HG03575 (cell line): ENCODE results near the gene SAAL1.
"Not testable (repeated sequence)": the region's sequence is repeated elsewhere in the genome, so short reads cannot be mapped to it uniquely, and the experiment has no call there.

ENCODE experiments used
- ATAC-seq: cut with Tn5 transposase; IDR thresholded peaks from one replicate; pipeline ENCODE4 v1.9.1; 2021; ENCODE audit not compliant: unreplicated experiment, insufficient number of reproducible peaks, low FRiP score; ENCODE audit errors: extremely low read depth

Gene SAAL1

GRCh38 chr11:18105802-18106574, at the start of gene SAAL1:
Gene SAAL1, minus strand, starts transcription at chr11:18106082. Its CDS starts 41 bp downstream, at chr11:18106041.
- ATAC-seq = peak; percentile 44

- no peak for ATAC-seq
Measured at GRCh38 chr11:18151581-18151980, 45.7 kb upstream of the SAAL1 start.

- no peak for ATAC-seq
Measured at GRCh38 chr11:18145837-18146236, 40.0 kb upstream of the SAAL1 start.

GRCh38 chr11:18145025-18145424, 39.1 kb upstream of the SAAL1 start:
- ATAC-seq = no peak

- ATAC-seq = no peak
Measured at GRCh38 chr11:18144243-18144642, 38.4 kb upstream of the SAAL1 start.

GRCh38 chr11:18140145-18140544, 34.3 kb upstream of the SAAL1 start:
- ATAC-seq = no peak

GRCh38 chr11:18137186-18137800, 31.4 kb upstream of the SAAL1 start:
- ATAC-seq = no peak

GRCh38 chr11:18135308-18135707, 29.4 kb upstream of the SAAL1 start:
- ATAC-seq = no peak

- no peak for ATAC-seq
Measured at GRCh38 chr11:18132341-18132740, 26.5 kb upstream of the SAAL1 start, which contains the start of gene MRGPRX3. Gene MRGPRX3, plus strand, starts transcription at chr11:18132571. Its CDS starts 4,632 bp downstream, at chr11:18137203.

- not testable (repeated sequence) for ATAC-seq
Measured at GRCh38 chr11:18131115-18131514, 25.2 kb upstream of the SAAL1 start.

GRCh38 chr11:18121331-18121828, 15.5 kb upstream of the SAAL1 start:
- not testable (repeated sequence) for ATAC-seq

- no peak for ATAC-seq
Measured at GRCh38 chr11:18115360-18116127, 9.7 kb upstream of the SAAL1 start.

- ATAC-seq = no peak
Measured at GRCh38 chr11:18111005-18111404, 5.1 kb upstream of the SAAL1 start.

GRCh38 chr11:18108254-18108653, 2.4 kb upstream of the SAAL1 start:
- ATAC-seq = no peak

- ATAC-seq = no peak
Measured at GRCh38 chr11:18106688-18107087, 806 bp upstream of the SAAL1 start.

GRCh38 chr11:18105086-18105801, 638 bp downstream of the SAAL1 start:
- no peak for ATAC-seq

GRCh38 chr11:18100926-18101656, 4.8 kb downstream of the SAAL1 start:
- no peak for ATAC-seq

GRCh38 chr11:18093959-18094358, 11.9 kb downstream of the SAAL1 start:
- no peak for ATAC-seq
